GM12801 (cell line): ENCODE data around the gene KBTBD7.

Experiments
- TF ChIP-seq, protein P1 (sequence below): IDR thresholded peaks from one replicate; pipeline ENCODE4 v1.5.1; 2011; ENCODE audit warnings: control low read depth; ENCODE audit not compliant: insufficient read length; ENCODE audit errors: extremely low read depth

Gene KBTBD7

DNA sequence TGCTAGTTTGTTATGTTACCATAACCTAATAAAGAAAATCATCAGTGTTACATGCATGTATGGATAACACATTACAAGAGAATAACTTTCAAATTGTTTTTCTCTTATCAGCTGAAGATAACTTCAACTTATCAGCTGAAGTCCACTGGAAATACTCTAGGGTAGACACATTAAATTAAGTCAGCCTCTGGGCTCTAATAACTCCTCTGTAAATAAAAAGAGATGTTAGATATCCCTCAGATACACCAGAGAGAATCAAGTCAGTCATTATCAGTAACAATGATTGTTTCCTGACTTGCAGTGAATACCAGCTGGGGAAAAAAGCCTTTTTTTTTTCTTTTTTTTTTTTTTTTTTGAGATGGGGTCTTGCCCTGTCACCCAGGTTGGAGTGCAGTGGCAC is 1.6 kb upstream of the KBTBD7 start:
- TF ChIP-seq, protein P1, sequence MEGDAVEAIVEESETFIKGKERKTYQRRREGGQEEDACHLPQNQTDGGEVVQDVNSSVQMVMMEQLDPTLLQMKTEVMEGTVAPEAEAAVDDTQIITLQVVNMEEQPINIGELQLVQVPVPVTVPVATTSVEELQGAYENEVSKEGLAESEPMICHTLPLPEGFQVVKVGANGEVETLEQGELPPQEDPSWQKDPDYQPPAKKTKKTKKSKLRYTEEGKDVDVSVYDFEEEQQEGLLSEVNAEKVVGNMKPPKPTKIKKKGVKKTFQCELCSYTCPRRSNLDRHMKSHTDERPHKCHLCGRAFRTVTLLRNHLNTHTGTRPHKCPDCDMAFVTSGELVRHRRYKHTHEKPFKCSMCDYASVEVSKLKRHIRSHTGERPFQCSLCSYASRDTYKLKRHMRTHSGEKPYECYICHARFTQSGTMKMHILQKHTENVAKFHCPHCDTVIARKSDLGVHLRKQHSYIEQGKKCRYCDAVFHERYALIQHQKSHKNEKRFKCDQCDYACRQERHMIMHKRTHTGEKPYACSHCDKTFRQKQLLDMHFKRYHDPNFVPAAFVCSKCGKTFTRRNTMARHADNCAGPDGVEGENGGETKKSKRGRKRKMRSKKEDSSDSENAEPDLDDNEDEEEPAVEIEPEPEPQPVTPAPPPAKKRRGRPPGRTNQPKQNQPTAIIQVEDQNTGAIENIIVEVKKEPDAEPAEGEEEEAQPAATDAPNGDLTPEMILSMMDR = no peak

DNA sequence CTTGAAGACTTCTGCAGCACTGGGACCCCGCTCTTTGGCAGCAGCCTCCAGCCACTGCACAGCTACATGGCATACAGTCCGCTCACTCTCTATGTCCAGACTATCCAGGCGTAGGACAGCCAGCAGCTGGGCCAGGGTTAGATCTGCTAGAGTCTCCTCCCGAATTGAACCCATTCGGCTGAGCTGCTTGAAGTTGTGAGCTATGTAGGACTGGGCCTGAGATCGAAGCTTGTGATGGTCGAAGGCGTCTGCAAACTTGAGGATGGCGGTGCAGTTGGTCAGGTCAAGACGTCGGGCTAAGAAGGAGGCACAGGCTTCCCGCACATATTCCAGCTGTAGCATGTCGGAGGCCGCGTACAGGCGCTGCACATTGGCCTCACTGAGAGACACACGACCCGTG is 900 bp downstream of the KBTBD7 start:
- TF ChIP-seq, protein P1 = no peak

DNA sequence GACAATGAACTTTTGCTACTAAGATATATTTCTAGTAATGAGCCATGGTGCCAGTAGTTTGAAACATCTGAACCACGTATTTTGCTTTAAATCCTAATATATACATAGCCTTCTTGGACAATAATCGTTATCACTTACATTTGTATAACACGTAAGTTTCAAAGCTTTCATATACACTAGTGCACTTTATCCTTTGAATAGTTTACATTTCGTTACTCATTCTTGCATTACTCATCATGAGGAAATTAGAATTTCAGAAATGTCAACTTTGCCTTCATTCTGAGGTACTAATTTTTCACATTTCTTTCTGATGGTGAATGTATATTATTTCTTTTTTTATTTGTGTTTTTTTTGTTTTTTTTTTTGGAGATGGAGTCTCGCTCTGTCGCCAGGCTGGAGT is 5.8 kb downstream of the KBTBD7 start:
- TF ChIP-seq, protein P1 = no peak

DNA sequence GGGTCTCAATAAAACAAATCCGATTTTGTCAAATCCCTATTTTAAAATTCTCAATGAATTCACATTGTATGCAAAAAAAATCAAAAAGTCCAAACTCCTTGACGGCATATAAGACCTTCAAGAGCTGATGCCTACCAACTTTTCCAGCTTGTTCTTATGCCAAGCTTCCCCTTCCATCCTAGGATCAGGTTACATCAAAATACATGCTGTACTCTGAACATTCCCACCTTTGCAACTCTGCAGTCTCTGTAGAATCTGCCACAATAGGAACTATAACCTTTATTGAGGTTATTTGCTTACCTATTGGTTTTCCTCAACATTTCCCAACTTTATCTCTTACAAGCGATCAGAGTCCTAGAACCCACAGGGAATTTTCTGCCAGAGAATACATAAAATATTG is 7.9 kb downstream of the KBTBD7 start:
- TF ChIP-seq, protein P1 = no peak

DNA sequence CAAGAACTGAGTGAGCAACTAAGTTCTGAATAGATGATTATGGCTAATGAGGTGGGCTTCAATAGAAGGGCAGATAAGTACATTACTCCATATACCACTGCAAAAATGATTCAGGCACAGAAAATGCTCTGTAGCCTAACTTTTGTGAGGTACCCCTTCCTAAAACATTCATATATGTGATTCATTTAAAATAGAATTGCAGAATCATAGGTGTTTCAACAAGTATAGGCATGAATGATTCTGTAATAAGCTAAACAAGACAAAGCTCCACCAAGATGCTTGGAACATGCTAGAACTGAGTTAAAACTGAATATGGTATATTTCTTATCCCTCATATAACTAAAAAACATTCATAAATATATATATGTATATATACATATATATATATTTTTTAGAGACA is 12.1 kb downstream of the KBTBD7 start:
- TF ChIP-seq, protein P1 = no peak

DNA sequence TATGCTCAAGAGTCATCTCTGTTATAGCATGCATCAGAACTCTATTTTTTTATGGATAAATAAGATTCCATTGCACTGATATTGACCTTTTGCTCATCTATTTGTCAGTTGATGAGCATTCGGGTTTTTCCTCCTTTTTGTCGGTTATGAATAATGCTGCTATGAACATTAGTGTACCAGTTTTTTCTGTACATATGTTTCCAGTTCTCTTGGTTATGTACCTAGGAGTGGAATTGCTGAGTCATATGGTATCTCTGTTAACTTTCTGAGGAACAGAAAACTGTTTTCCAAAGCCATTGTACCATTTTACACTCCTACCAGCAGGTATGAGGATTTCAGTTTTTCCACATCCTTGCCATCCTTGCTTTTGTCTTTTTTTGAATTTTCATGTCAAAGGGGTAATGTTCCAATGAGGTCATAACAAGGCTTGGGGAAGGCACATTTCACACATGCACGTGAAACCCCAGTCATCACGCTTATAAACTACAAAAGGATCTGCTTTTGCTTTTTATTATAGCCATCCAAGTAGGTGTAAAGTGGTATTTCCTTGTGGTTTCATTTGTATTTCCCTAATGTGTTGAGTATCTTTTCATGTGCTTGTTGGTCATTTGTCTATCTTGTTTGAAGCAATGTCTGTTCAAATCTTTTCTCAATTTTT is 14.6 kb downstream of the KBTBD7 start:
- TF ChIP-seq, protein P1 = no peak

DNA sequence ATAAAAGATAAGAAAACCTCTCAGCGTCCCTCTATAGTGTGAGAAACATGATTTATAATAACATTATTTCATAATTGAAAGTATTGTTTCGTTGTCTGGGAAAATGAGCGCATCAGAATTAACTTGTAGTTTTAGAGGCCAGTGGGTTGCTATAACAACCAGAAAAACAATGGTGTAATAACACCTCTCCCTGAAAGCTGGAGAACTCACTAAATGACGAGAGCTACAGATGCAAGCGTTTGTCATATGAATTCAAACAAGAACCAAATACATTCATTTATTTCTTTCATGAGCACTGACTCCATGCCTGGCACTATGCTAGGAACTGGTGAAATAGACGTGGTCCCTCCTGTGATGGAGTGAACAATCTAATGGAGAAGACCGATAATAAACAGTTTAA is 16.3 kb downstream of the KBTBD7 start:
- TF ChIP-seq, protein P1 = no peak
